IMR-90 (cell line): Measurements from ENCODE around the gene ALG8. TPM values are rescaled to one million over a fixed set of nuclear protein-coding genes. Genes with fewer than 3 reads are reported as not detected.

Experiments
- ATAC-seq: fragments of 200-7000 bp; cut with Tn5 transposase; 2 replicates; pipeline ENCODE4 v1.9.1; 2020; ENCODE audit warnings: low read depth, mild to moderate bottlenecking, moderate library complexity
- BruUV-seq: library from RNA; stranded (reverse); fragments of 400-500 nt; replicated peaks from 2 replicates; lab custom pipeline; 2021; lab: Mats Ljungman, UMichigan
- CTCF ChIA-PET: fragments of 300-600 bp; formaldehyde crosslinking; extraction: SDS; loops from one replicate; lab custom pipeline; 2021; ENCODE audit warnings: antibody characterized with exemption; lab: Yijun Ruan, JAX
- POLR2A ChIA-PET: fragments of 300-600 bp; sonication (Branson Sonifier 250); formaldehyde crosslinking; loops from one replicate; lab custom pipeline; 2022; ENCODE audit warnings: antibody characterized with exemption; ENCODE audit not compliant: unreplicated experiment; lab: Charles Lee
- DNase-seq: peaks from one replicate; pipeline ENCODE4 v3.0.0; 2013
- H2AFZ ChIP-seq: replicated peaks from 2 replicates; pipeline ENCODE3; 2013; ENCODE audit warnings: low read length, mild to moderate bottlenecking; ENCODE audit not compliant: poor library complexity
- H2AK5ac ChIP-seq: 2 replicates; pipeline ENCODE4 v1.6.1; 2013; ENCODE audit warnings: low read depth, low read length, inconsistent platforms
- H2AK9ac ChIP-seq: replicated peaks from 2 replicates; pipeline ENCODE3; 2013; ENCODE audit warnings: mild to moderate bottlenecking, low read depth, low read length, moderate library complexity; ENCODE audit not compliant: poor library complexity
- H2BK120ac ChIP-seq: 2 replicates; pipeline ENCODE4 v1.6.1; 2013; ENCODE audit warnings: low read depth, low read length, inconsistent platforms
- H2BK15ac ChIP-seq: 3 replicates; pipeline ENCODE4 v1.6.1; 2013; ENCODE audit warnings: low read depth, low read length, inconsistent platforms
- H2BK20ac ChIP-seq: 2 replicates; pipeline ENCODE4 v1.6.1; 2013; ENCODE audit warnings: low read depth, mild to moderate bottlenecking, inconsistent platforms, low read length, moderate library complexity
- H2BK5ac ChIP-seq: 2 replicates; pipeline ENCODE4 v1.6.1; 2013; ENCODE audit warnings: mild to moderate bottlenecking, low read depth, low read length, inconsistent platforms; ENCODE audit not compliant: poor library complexity, severe bottlenecking
- H3K14ac ChIP-seq: replicated peaks from 2 replicates; pipeline ENCODE4 v1.6.1; 2013; ENCODE audit warnings: low read depth, low read length, inconsistent platforms
- H3K18ac ChIP-seq: 2 replicates; pipeline ENCODE4 v1.6.1; 2013; ENCODE audit warnings: low read depth, low read length, control low read depth
- H3K23ac ChIP-seq: 2 replicates; pipeline ENCODE4 v1.6.1; 2013; ENCODE audit warnings: low read depth, low read length, inconsistent platforms
- H3K27ac ChIP-seq: 2 replicates; pipeline ENCODE4 v1.5.1; 2013; ENCODE audit warnings: mild to moderate bottlenecking, control low read depth, low read length; ENCODE audit not compliant: insufficient read depth
- H3K27me3 ChIP-seq: 2 replicates; pipeline ENCODE4 v1.6.1; 2013; ENCODE audit warnings: low read length; ENCODE audit not compliant: control insufficient read depth, insufficient read depth
- H3K36me3 ChIP-seq: 2 replicates; pipeline ENCODE4 v1.6.1; 2013; ENCODE audit warnings: low read length, mixed read lengths; ENCODE audit not compliant: control insufficient read depth, insufficient read depth
- H3K4ac ChIP-seq: 2 replicates; pipeline ENCODE4 v1.6.1; 2013; ENCODE audit warnings: low read depth, low read length, inconsistent platforms
- H3K4me1 ChIP-seq: 2 replicates; pipeline ENCODE4 v1.6.1; 2013; ENCODE audit warnings: low read length, mixed read lengths; ENCODE audit not compliant: control insufficient read depth, insufficient read depth
- H3K4me2 ChIP-seq: 2 replicates; pipeline ENCODE4 v1.6.1; 2013; ENCODE audit warnings: low read depth, mild to moderate bottlenecking, control low read depth, low read length, moderate library complexity
- H3K4me3 ChIP-seq: 2 replicates; pipeline ENCODE4 v1.5.1; 2013; ENCODE audit warnings: low read depth, mild to moderate bottlenecking, control low read depth, low read length, moderate library complexity; ENCODE audit not compliant: insufficient read depth
- H3K56ac ChIP-seq: 2 replicates; pipeline ENCODE4 v1.6.1; 2013; ENCODE audit warnings: low read length, inconsistent platforms; ENCODE audit not compliant: insufficient read depth; ENCODE audit errors: extremely low read depth
- H3K79me1 ChIP-seq, 2 experiments: 2 replicates each; pipeline ENCODE4 v1.6.1; 2013; ENCODE audit warnings: low read length in 2 of 2, inconsistent platforms in 1 of 2, low read depth in 1 of 2
- H3K9ac ChIP-seq: 2 replicates; pipeline ENCODE4 v1.6.1; 2013; ENCODE audit warnings: low read depth, low read length, control low read depth
- H3K9me1 ChIP-seq: 2 replicates; pipeline ENCODE4 v1.6.1; 2013; ENCODE audit warnings: low read length, inconsistent platforms; ENCODE audit not compliant: insufficient read depth
- H3K9me3 ChIP-seq: 2 replicates; pipeline ENCODE4 v1.6.1; 2013; ENCODE audit warnings: low read length; ENCODE audit not compliant: control insufficient read depth, insufficient read depth
- H4K20me1 ChIP-seq: 2 replicates; pipeline ENCODE4 v1.6.1; 2013; ENCODE audit warnings: low read length, inconsistent platforms; ENCODE audit not compliant: insufficient read depth
- H4K5ac ChIP-seq: 2 replicates; pipeline ENCODE4 v1.6.1; 2013; ENCODE audit warnings: mild to moderate bottlenecking, low read depth, low read length, control low read depth
- H4K8ac ChIP-seq, 2 experiments: 2 replicates each; pipeline ENCODE4 v1.6.1; 2013; ENCODE audit warnings: low read depth in 2 of 2, low read length in 2 of 2, control low read depth in 1 of 2, inconsistent platforms in 1 of 2
- H4K91ac ChIP-seq: 2 replicates; pipeline ENCODE4 v1.6.1; 2013; ENCODE audit warnings: low read depth, low read length, inconsistent platforms; ENCODE audit not compliant: insufficient read depth
- BHLHE40 ChIP-seq: fragments of 150-350 bp; IDR thresholded peaks from 2 replicates; pipeline ENCODE4 v1.6.1; 2016; ENCODE audit warnings: mild to moderate bottlenecking, low read depth, low read length
- CEBPB ChIP-seq: IDR thresholded peaks from 2 replicates; pipeline ENCODE4 v1.6.1; 2012; ENCODE audit warnings: low read depth, low read length, improper control_type of control experiment
- CHD1 ChIP-seq: IDR thresholded peaks from 2 replicates; pipeline ENCODE4 v1.6.1; 2012; ENCODE audit warnings: low read depth, low read length, improper control_type of control experiment
- FOS ChIP-seq: fragments of 150-350 bp; IDR thresholded peaks from 2 replicates; pipeline ENCODE4 v1.6.1; 2016; ENCODE audit warnings: low read depth, low read length
- MAFK ChIP-seq: IDR thresholded peaks from 2 replicates; pipeline ENCODE4 v1.6.1; 2012; ENCODE audit warnings: low read depth, low read length, improper control_type of control experiment
- MAZ ChIP-seq: IDR thresholded peaks from 2 replicates; pipeline ENCODE4 v1.6.1; 2012; ENCODE audit warnings: low read depth, mild to moderate bottlenecking, low read length, improper control_type of control experiment, moderate library complexity, borderline replicate concordance
- MXI1 ChIP-seq: IDR thresholded peaks from 2 replicates; pipeline ENCODE4 v1.6.1; 2012; ENCODE audit warnings: low read depth, mild to moderate bottlenecking, low read length, moderate library complexity, borderline replicate concordance
- NFE2L2 ChIP-seq: fragments of 150-350 bp; IDR thresholded peaks from 2 replicates; pipeline ENCODE4 v1.6.1; 2016; ENCODE audit warnings: low read depth, mild to moderate bottlenecking, low read length
- RAD21 ChIP-seq: IDR thresholded peaks from 2 replicates; pipeline ENCODE4 v1.6.1; 2012; ENCODE audit warnings: low read length, improper control_type of control experiment
- RCOR1 ChIP-seq: IDR thresholded peaks from 2 replicates; pipeline ENCODE4 v1.6.1; 2012; ENCODE audit warnings: mild to moderate bottlenecking, low read length, improper control_type of control experiment; ENCODE audit not compliant: insufficient replicate concordance
- RFX5 ChIP-seq: IDR thresholded peaks from 2 replicates; pipeline ENCODE4 v1.8.0; 2012; ENCODE audit warnings: low read depth, mild to moderate bottlenecking, low read length, moderate library complexity
- SMC3 ChIP-seq: fragments of 150-350 bp; IDR thresholded peaks from 2 replicates; pipeline ENCODE4 v1.6.1; 2016; ENCODE audit warnings: low read depth, mild to moderate bottlenecking, antibody characterized with exemption, low read length, moderate library complexity
- WGBS, 2 experiments: methylation state at CpG; one replicate each; pipeline versions ENCODE4 v1.1.5 to v1.1.7; 2013; ENCODE audit warnings: missing lambda C conversion rate in 2 of 2; ENCODE audit not compliant: insufficient read length in 1 of 2; ENCODE audit errors: extremely low coverage in 2 of 2; 5-methylcytosine and 5-hydroxymethylcytosine counted together
- dilution Hi-C: fragments of 300-500 bp; cut with HindIII; formaldehyde crosslinking; loops from one replicate; pipeline ENCODE4 v1.14.3; 2018; ENCODE audit warnings: low sequenced_read_pairs; ENCODE audit not compliant: unreplicated experiment
- in situ Hi-C: fragments of 300-500 bp; cut with MboI; formaldehyde crosslinking; loops from 3 replicates; pipeline ENCODE4 v1.14.3; 2019; ENCODE audit warnings: low sequenced_read_pairs, inconsistent platforms, mixed read lengths
- intact Hi-C: fragments of 100-400 bp; cut with micrococcal nuclease; formaldehyde crosslinking; loops from 2 replicates; pipeline ENCODE4 v1.10.0; 2022
- polyA plus RNA-seq, 3 experiments: library from polyadenylated mRNA; depleted of rRNA; stranded (reverse); fragments of >200 nt; gene quantifications; 2 replicates each; pipeline ENCODE4 v1.2.3, GENCODE V29; 2012; ENCODE audit warnings: low replicate concordance in 1 of 3
- total RNA-seq: library from RNA; depleted of rRNA; stranded (reverse); fragments of >200 nt; gene quantifications from 2 replicates; pipeline ENCODE4 v1.2.3, GENCODE V29; 2012
- TF ChIP-seq, protein P1 (sequence below): fragments of 150-350 bp; IDR thresholded peaks from 2 replicates; pipeline ENCODE4 v1.6.1; 2016; ENCODE audit warnings: low read depth, mild to moderate bottlenecking, low read length, moderate library complexity, borderline replicate concordance
- TF ChIP-seq, protein P2 (sequence below): conservative IDR thresholded peaks from 2 replicates; pipeline ENCODE4 v1.5.1; 2012; ENCODE audit warnings: mild to moderate bottlenecking, low read depth, low read length, improper control_type of control experiment
- TF ChIP-seq, protein P3 (sequence below): fragments of 150-350 bp; IDR thresholded peaks from 2 replicates; pipeline ENCODE4 v1.6.1; 2017; ENCODE audit warnings: mild to moderate bottlenecking, antibody characterized with exemption, low read length, low read depth

Gene ALG8
- total and polyA plus RNA-seq, 2 of the 4 experiments (the other 2 are of a cell fraction): 27.8 to 31.8 TPM

DNA sequence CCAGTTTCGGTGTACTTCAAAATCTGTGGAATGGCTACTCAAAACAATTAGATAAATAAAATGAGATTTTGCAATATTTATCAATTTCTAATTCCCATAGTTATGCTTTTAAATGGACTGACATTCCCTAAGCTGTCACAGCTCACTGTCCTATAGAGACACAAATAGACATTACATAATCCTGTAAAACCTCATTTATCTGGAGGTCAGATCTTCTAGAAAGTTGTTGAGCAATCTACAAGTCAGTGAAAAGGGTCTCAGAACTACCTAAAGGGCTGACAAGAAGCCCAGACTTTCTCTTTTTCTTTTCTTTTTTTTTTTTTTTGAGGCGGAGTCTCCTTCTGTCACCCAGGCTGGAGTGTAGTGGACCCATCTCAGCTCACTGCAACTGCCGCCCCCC lies 12.0 kb downstream of the ALG8 start:
- in situ Hi-C loops (no loop called here), intact Hi-C loops (no loop called here), dilution Hi-C loops (no loop called here)
- Histone ChIP-seq H3K4me1 (no peaks in the 10 kb centered on the region; the same call in 1 of the 2 replicates), H2BK20ac (no peak overlapping the region), H3K14ac (no peak overlapping the region), H3K4ac (no peak overlapping the region), H3K36me3 (peaks cover 7% of the 10 kb centered on the region), H3K79me1 (peaks cover 4 to 17% of the 10 kb centered on the region in 2 experiments), H2AK9ac (no peak overlapping the region), H3K18ac (no peak overlapping the region), H3K27me3 (no peaks in the 10 kb centered on the region), H3K9me3 (no peaks in the 10 kb centered on the region), H2AFZ (no peak overlapping the region), H3K4me2 (no peak overlapping the region), H4K5ac (no peak overlapping the region), H2BK15ac (no peak overlapping the region), H2BK120ac (no peak overlapping the region), H3K9me1 (peaks cover under 1% of the 10 kb centered on the region; the same call in 1 of the 2 replicates), H4K8ac (no peak overlapping the region), H3K56ac (no peak overlapping the region), H2AK5ac (no peak overlapping the region), H2BK5ac (no peak overlapping the region), H3K27ac (no peak overlapping the region), H3K23ac (no peak overlapping the region), H3K4me3 (no peak overlapping the region), H4K20me1 (no peaks in the 10 kb centered on the region), H3K9ac (no peak overlapping the region), H4K91ac (no peak overlapping the region)
- POLR2A ChIA-PET: no interaction called here
- ATAC-seq (no peak), DNase-seq (no peak)
- no TSS peak for BruUV-seq
- CTCF ChIA-PET: interaction anchor here (0.6 kb wide), 1 partner anchor 536 kb away, joined by 3 read pairs; no protein-coding TSS in a partner anchor
- no peak for TF ChIP-seq SMC3
- TF ChIP-seq MAZ: no peak
- TF ChIP-seq, protein P1, sequence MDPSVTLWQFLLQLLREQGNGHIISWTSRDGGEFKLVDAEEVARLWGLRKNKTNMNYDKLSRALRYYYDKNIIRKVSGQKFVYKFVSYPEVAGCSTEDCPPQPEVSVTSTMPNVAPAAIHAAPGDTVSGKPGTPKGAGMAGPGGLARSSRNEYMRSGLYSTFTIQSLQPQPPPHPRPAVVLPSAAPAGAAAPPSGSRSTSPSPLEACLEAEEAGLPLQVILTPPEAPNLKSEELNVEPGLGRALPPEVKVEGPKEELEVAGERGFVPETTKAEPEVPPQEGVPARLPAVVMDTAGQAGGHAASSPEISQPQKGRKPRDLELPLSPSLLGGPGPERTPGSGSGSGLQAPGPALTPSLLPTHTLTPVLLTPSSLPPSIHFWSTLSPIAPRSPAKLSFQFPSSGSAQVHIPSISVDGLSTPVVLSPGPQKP: no peak
- no peak for TF ChIP-seq BHLHE40
- no peak for TF ChIP-seq CEBPB
- no peak for TF ChIP-seq MAFK
- TF ChIP-seq RFX5: no peak
- TF ChIP-seq, protein P2, sequence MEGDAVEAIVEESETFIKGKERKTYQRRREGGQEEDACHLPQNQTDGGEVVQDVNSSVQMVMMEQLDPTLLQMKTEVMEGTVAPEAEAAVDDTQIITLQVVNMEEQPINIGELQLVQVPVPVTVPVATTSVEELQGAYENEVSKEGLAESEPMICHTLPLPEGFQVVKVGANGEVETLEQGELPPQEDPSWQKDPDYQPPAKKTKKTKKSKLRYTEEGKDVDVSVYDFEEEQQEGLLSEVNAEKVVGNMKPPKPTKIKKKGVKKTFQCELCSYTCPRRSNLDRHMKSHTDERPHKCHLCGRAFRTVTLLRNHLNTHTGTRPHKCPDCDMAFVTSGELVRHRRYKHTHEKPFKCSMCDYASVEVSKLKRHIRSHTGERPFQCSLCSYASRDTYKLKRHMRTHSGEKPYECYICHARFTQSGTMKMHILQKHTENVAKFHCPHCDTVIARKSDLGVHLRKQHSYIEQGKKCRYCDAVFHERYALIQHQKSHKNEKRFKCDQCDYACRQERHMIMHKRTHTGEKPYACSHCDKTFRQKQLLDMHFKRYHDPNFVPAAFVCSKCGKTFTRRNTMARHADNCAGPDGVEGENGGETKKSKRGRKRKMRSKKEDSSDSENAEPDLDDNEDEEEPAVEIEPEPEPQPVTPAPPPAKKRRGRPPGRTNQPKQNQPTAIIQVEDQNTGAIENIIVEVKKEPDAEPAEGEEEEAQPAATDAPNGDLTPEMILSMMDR: no peak
- TF ChIP-seq CHD1: no peak
- TF ChIP-seq RCOR1: no peak
- TF ChIP-seq MXI1: no peak
- TF ChIP-seq, protein P3, sequence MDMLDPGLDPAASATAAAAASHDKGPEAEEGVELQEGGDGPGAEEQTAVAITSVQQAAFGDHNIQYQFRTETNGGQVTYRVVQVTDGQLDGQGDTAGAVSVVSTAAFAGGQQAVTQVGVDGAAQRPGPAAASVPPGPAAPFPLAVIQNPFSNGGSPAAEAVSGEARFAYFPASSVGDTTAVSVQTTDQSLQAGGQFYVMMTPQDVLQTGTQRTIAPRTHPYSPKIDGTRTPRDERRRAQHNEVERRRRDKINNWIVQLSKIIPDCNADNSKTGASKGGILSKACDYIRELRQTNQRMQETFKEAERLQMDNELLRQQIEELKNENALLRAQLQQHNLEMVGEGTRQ: no peak
- TF ChIP-seq RAD21: no peak
- no peak for TF ChIP-seq NFE2L2
- no peak for TF ChIP-seq FOS
- WGBS, 2 experiments: no CpG with 5 or more reads among the region's 3 CpGs
